ENCODE results near the gene SOX11.

DNA sequence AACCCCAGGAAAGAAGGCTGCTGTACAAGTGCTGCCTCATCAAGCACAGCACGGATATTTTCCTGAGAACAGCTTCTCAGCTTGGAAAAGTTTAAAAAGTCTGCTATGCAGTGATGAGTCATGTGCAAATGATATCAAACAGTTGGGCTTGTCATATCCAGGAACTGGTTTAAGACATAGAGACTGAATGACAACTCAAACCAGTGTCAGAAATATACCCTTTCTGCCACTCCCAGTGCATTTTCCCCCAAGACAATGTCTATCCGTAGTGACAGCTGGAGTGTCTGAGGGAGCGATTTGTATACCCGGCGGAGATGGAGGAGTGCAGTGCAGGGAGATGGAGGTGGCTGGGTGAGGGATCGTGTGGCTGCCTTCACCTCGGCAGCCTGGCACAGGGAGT lies 28.2 kb downstream of the SOX11 start:
- TF ChIP-seq, protein P1, sequence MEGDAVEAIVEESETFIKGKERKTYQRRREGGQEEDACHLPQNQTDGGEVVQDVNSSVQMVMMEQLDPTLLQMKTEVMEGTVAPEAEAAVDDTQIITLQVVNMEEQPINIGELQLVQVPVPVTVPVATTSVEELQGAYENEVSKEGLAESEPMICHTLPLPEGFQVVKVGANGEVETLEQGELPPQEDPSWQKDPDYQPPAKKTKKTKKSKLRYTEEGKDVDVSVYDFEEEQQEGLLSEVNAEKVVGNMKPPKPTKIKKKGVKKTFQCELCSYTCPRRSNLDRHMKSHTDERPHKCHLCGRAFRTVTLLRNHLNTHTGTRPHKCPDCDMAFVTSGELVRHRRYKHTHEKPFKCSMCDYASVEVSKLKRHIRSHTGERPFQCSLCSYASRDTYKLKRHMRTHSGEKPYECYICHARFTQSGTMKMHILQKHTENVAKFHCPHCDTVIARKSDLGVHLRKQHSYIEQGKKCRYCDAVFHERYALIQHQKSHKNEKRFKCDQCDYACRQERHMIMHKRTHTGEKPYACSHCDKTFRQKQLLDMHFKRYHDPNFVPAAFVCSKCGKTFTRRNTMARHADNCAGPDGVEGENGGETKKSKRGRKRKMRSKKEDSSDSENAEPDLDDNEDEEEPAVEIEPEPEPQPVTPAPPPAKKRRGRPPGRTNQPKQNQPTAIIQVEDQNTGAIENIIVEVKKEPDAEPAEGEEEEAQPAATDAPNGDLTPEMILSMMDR (IDR thresholded peaks at IDR 0.05) = no peak
- TF ChIP-seq POLR2A (IDR thresholded peaks at IDR 0.05) = no peak
- TF ChIP-seq POLR2AphosphoS5 (IDR thresholded peaks at IDR 0.05; ENCODE audit: insufficient read depth in 1 of 2, low read depth in 1 of 2) = no peak

Data from vagina (tissue), 2 donors.